ENCODE data around the gene SLIT3. TPM values are rescaled to one million over a fixed set of nuclear protein-coding genes. Genes with fewer than 3 reads are reported as not detected.

The SLIT3 gene
- polyA plus RNA-seq, 1 of the 3 experiments (the other 2 are of a cell fraction) = 119 TPM

GRCh38 chr5:169242849-169243186 is 58.1 kb downstream of the SLIT3 start:
- Histone ChIP-seq H3K36me3 (replicated peaks in 1 of 2; ENCODE audit: control insufficient read depth in 1 of 2, insufficient read depth in 2 of 2, low read length in 1 of 2) (peaks cover 52 to 83% of the 10 kb centered on the region in 2 experiments), H4K20me1 (ENCODE audit: insufficient read depth) (no peaks in the 10 kb centered on the region), H2AFZ (ENCODE audit: low read depth) (no peak overlapping the region), H3K9ac (no peak overlapping the region), H3K4me1 (ENCODE audit: control insufficient read depth in 1 of 2, insufficient read depth in 2 of 2, low read depth in 1 of 2, low read length in 1 of 2) (no peaks in the 10 kb centered on the region; a peak in 1 of 4 replicates), H3K27ac (ENCODE audit: low read depth in 2 of 2, low read length in 1 of 2) (no peak overlapping the region), H3K27me3 (ENCODE audit: insufficient read depth) (no peaks in the 10 kb centered on the region), H3K4me3 (ENCODE audit: low read depth in 2 of 2, low read length in 1 of 2) (no peak overlapping the region), H3K79me2 (ENCODE audit: insufficient read depth) (no peaks in the 10 kb centered on the region), H3K4me2 (no peak overlapping the region), H3F3A (replicated peaks; ENCODE audit: insufficient read depth) (peaks cover 5% of the 10 kb centered on the region), H3K9me3 (peaks cover 21% of the 10 kb centered on the region; the same call in 1 of the 2 replicates), H3K9me2 (no peaks in the 10 kb centered on the region)
- DNase-seq = no peak
- 97% methylated on average over 2 of the region's 2 CpGs for WGBS (ENCODE audit: low lambda C conversion rate)
- POLR2A ChIA-PET = no interaction called here
- TF ChIP-seq ELF1 (IDR thresholded peaks at IDR 0.05) (no peak), GABPA (IDR thresholded peaks at IDR 0.05; ENCODE audit: low read depth) (no peak), USF1 (IDR thresholded peaks at IDR 0.05; ENCODE audit: borderline replicate concordance, low read depth) (no peak), TAF1 (IDR thresholded peaks at IDR 0.05; ENCODE audit: borderline replicate concordance, low read depth, low read length) (no peak), TEAD4 (IDR thresholded peaks at IDR 0.05; ENCODE audit: borderline replicate concordance, insufficient read depth) (no peak)
- TF ChIP-seq, protein P1, sequence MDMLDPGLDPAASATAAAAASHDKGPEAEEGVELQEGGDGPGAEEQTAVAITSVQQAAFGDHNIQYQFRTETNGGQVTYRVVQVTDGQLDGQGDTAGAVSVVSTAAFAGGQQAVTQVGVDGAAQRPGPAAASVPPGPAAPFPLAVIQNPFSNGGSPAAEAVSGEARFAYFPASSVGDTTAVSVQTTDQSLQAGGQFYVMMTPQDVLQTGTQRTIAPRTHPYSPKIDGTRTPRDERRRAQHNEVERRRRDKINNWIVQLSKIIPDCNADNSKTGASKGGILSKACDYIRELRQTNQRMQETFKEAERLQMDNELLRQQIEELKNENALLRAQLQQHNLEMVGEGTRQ (IDR thresholded peaks at IDR 0.05; ENCODE audit: borderline replicate concordance, low read depth, low read length) = no peak
- CTCF ChIA-PET = no interaction called here

- CTCF ChIA-PET = no interaction called here
- H3K27ac ChIP-seq (ENCODE audit: low read depth in 2 of 2, low read length in 1 of 2) = no peak overlapping the region
- no peak for DNase-seq
Measured at GRCh38 chr5:169242175-169242848, 58.6 kb downstream of the SLIT3 start.

More at GRCh38 chr5:169242175-169242848, 58.6 kb downstream of the SLIT3 start:
- no peaks in the 10 kb centered on the region for H3K27me3 ChIP-seq (ENCODE audit: insufficient read depth)
- H3K79me2 ChIP-seq (ENCODE audit: insufficient read depth) = no peaks in the 10 kb centered on the region
- no peak overlapping the region for H2AFZ ChIP-seq (ENCODE audit: low read depth)
- peaks cover 21% of the 10 kb centered on the region; the same call in 1 of the 2 replicates for H3K9me3 ChIP-seq
- H4K20me1 ChIP-seq (ENCODE audit: insufficient read depth) = no peaks in the 10 kb centered on the region
- WGBS (ENCODE audit: low lambda C conversion rate) = 91% methylated on average over 4 of the region's 4 CpGs
- H3K36me3 ChIP-seq (replicated peaks in 1 of 2; ENCODE audit: control insufficient read depth in 1 of 2, insufficient read depth in 2 of 2, low read length in 1 of 2) = peaks cover 55 to 85% of the 10 kb centered on the region in 2 experiments
- no peak for TF ChIP-seq JUND (IDR thresholded peaks at IDR 0.05)
- TF ChIP-seq TCF12 (IDR thresholded peaks at IDR 0.05) = no peak
- no peak for TF ChIP-seq POLR2AphosphoS5 (IDR thresholded peaks at IDR 0.05; ENCODE audit: low read depth, low read length)
- no peak for TF ChIP-seq USF1 (IDR thresholded peaks at IDR 0.05; ENCODE audit: borderline replicate concordance, low read depth)
- no peak for TF ChIP-seq TAF1 (IDR thresholded peaks at IDR 0.05; ENCODE audit: borderline replicate concordance, low read depth, low read length)
- no peak for TF ChIP-seq IRF3 (IDR thresholded peaks at IDR 0.05; ENCODE audit: low read depth, low read length)
- TF ChIP-seq MEF2A (IDR thresholded peaks at IDR 0.05; ENCODE audit: borderline replicate concordance, low read depth) = no peak
- TF ChIP-seq FOSL2 (IDR thresholded peaks at IDR 0.05; ENCODE audit: borderline replicate concordance, low read depth) = no peak
- no peaks in the 10 kb centered on the region for H3K9me2 ChIP-seq
- POLR2A ChIA-PET = no interaction called here
- no peaks in the 10 kb centered on the region; a peak in 1 of 4 replicates for H3K4me1 ChIP-seq (ENCODE audit: control insufficient read depth in 1 of 2, insufficient read depth in 2 of 2, low read depth in 1 of 2, low read length in 1 of 2)
- no peak overlapping the region for H3K4me3 ChIP-seq (ENCODE audit: low read depth in 2 of 2, low read length in 1 of 2)
- H3K9ac ChIP-seq = no peak overlapping the region
- peaks cover 5% of the 10 kb centered on the region for H3F3A ChIP-seq (replicated peaks; ENCODE audit: insufficient read depth)
- no peak overlapping the region for H3K4me2 ChIP-seq

All from SK-N-SH (cell line).